Measurements from ENCODE around the gene CTNNA3. TPM values are rescaled to one million over a fixed set of nuclear protein-coding genes. Genes with fewer than 3 reads are reported as not detected.

The CTNNA3 gene
- polyA plus RNA-seq, 1 experiment = 0.26 TPM

GRCh38 chr10:65940105-65940504, 1755.9 kb downstream of the CTNNA3 start:
- Histone ChIP-seq H3K9me3 (ENCODE audit: control insufficient read depth, insufficient read depth, low read length) (no peaks in the 10 kb centered on the region), H3K27ac (ENCODE audit: low read depth, low read length) (no peak overlapping the region), H3K4me3 (ENCODE audit: low read depth, low read length) (no peak overlapping the region), H3K27me3 (ENCODE audit: control insufficient read depth, insufficient read depth, low read length) (no peaks in the 10 kb centered on the region)
- POLR2A ChIA-PET = no interaction called here
- CTCF ChIA-PET = no interaction called here
- TF ChIP-seq, protein P1, sequence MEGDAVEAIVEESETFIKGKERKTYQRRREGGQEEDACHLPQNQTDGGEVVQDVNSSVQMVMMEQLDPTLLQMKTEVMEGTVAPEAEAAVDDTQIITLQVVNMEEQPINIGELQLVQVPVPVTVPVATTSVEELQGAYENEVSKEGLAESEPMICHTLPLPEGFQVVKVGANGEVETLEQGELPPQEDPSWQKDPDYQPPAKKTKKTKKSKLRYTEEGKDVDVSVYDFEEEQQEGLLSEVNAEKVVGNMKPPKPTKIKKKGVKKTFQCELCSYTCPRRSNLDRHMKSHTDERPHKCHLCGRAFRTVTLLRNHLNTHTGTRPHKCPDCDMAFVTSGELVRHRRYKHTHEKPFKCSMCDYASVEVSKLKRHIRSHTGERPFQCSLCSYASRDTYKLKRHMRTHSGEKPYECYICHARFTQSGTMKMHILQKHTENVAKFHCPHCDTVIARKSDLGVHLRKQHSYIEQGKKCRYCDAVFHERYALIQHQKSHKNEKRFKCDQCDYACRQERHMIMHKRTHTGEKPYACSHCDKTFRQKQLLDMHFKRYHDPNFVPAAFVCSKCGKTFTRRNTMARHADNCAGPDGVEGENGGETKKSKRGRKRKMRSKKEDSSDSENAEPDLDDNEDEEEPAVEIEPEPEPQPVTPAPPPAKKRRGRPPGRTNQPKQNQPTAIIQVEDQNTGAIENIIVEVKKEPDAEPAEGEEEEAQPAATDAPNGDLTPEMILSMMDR (IDR thresholded peaks at IDR 0.05; ENCODE audit: low read depth, low read length) = no peak
- no peak for DNase-seq (ENCODE audit: low read depth, low spot score)

DNA sequence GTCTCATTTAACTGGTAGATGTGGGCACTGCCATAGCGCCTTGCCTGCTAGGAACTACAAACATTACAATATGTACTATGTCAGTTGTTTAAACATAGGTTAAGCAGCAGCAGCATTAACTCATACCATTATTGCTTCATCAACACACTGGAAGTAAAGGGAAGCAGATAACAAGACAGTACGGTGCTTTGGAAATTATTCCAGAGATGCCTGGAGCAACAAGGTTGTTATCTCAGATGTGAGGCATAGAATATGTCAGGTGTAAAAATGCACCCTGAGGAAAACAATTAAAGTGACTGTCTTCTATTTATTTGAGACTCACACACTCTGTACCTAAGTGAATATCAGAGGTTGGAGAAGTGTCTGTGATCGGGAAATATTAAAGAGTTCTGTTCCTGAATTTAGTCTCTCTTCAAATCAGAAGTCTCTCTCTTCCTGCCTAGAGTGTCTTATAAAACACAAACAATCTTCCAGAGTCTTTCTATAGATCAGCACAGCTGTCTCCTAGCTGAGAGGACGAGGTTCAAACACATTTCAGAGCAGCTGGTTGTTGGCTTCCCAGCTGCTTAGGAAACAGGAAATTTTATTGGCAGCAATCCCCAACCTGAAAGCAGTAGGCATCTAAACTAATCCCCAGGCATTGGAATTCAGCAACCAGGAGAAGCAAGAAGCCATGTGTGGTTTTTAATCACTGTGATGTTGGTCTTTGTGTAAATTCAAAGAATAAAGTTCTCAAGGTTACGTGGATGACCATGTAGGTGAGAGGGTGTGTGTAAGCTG, 1764.5 kb downstream of the CTNNA3 start:
- TF ChIP-seq, protein P1 (IDR thresholded peaks at IDR 0.05; ENCODE audit: low read depth, low read length) = no peak
- POLR2A ChIA-PET = no interaction called here
- Histone ChIP-seq H3K9me3 (ENCODE audit: control insufficient read depth, insufficient read depth, low read length) (no peaks in the 10 kb centered on the region), H3K4me3 (ENCODE audit: low read depth, low read length) (no peak overlapping the region), H3K27ac (ENCODE audit: low read depth, low read length) (no peak overlapping the region), H3K27me3 (ENCODE audit: control insufficient read depth, insufficient read depth, low read length) (no peaks in the 10 kb centered on the region)
- no peak for DNase-seq (ENCODE audit: low read depth, low spot score)
- CTCF ChIA-PET = no interaction called here

DNA sequence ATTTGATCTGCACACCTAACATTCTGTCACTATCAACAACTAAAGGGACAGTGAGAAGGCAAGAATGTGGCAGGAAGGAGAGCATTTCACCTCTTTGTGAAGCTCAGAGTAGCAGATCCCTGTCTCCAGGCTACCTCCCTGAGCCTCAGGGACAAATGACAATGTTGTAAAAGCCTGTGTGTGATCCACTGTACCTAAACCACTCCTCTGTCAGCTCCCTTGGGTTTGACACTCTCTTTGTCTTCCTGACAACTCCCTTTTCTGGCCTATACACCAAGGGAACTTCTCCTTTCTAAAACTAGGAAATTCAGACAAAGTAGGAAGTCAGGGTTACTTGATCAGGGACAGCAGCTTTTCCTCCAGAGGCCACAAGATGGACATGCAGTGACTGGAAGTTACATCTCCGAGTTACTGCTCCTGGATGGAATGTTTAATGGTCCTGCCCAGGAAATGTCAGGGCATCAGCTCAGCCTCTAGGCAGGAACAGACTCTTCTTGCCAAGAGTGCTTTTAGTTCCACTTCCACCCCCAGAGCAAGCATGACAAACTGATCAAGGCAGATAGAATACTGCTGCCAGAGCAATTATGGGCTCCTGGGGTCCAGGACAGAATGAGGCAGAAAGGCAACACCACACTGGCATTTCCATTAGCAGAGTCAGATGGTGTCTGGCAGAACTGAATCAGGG, 1784.7 kb downstream of the CTNNA3 start:
- DNase-seq (ENCODE audit: low read depth, low spot score) = no peak
- Histone ChIP-seq H3K4me3 (ENCODE audit: low read depth, low read length) (no peak overlapping the region), H3K9me3 (ENCODE audit: control insufficient read depth, insufficient read depth, low read length) (no peaks in the 10 kb centered on the region), H3K27ac (ENCODE audit: low read depth, low read length) (no peak overlapping the region), H3K27me3 (ENCODE audit: control insufficient read depth, insufficient read depth, low read length) (no peaks in the 10 kb centered on the region)
- TF ChIP-seq, protein P1 (IDR thresholded peaks at IDR 0.05; ENCODE audit: low read depth, low read length) = no peak
- ChIA-PET POLR2A (no interaction called here), CTCF (no interaction called here)

DNA sequence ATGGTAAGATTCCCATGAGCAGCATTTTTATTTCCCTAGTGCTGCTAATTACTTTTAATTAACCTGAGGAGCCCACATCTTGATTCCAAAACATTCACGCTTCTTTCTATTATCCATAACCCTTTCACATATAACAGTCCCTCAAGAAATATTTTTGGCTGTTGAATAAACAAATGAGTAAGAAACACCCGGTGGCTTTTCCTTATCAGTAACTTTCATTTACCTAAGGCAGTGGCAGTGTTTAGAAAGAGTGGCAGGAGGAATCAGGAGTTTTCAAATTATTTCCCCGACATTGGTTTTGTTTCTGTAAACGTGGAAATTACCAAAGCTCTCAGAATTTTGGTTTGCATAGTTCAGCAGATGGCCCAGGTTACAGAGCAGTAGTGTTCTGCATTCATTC, 1785.8 kb downstream of the CTNNA3 start:
- CTCF ChIA-PET = no interaction called here
- TF ChIP-seq, protein P1 (IDR thresholded peaks at IDR 0.05; ENCODE audit: low read depth, low read length) = no peak
- DNase-seq (ENCODE audit: low read depth, low spot score) = no peak
- Histone ChIP-seq H3K9me3 (ENCODE audit: control insufficient read depth, insufficient read depth, low read length) (no peaks in the 10 kb centered on the region), H3K4me3 (ENCODE audit: low read depth, low read length) (no peak overlapping the region), H3K27ac (ENCODE audit: low read depth, low read length) (no peak overlapping the region), H3K27me3 (ENCODE audit: control insufficient read depth, insufficient read depth, low read length) (no peaks in the 10 kb centered on the region)
- POLR2A ChIA-PET = no interaction called here

DNA sequence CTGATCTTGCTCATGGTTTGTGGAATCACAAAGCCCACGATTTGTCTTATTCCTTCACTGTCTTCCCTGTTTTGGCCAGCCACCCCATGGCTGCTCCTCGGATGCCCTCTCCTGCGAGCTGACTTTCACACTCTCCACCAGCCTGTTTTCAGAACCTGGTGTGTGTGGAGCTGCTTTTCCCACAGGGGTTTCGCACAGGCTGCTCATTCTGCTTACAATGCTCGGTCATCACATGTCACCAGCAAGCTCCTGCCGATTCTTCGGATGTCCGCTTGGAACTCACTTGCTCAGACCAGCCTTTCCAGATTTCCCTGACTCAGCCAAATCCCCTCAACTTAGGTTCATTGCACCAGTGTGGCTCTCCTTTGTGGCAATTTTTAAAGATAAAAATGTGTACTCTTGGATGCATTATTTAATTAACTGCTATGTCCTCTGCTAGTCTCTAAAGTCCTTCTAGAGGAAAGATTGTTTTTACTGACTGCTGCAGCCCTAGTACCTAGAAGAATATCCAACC, 1788.7 kb downstream of the CTNNA3 start:
- ChIA-PET POLR2A (no interaction called here), CTCF (no interaction called here)
- TF ChIP-seq, protein P1 (IDR thresholded peaks at IDR 0.05; ENCODE audit: low read depth, low read length) = no peak

More for the DNA sequence above, 1788.7 kb downstream of the CTNNA3 start:
- Histone ChIP-seq H3K4me3 (ENCODE audit: low read depth, low read length) (no peak overlapping the region), H3K27ac (ENCODE audit: low read depth, low read length) (no peak overlapping the region), H3K9me3 (ENCODE audit: control insufficient read depth, insufficient read depth, low read length) (no peaks in the 10 kb centered on the region), H3K27me3 (ENCODE audit: control insufficient read depth, insufficient read depth, low read length) (no peaks in the 10 kb centered on the region)
- no peak for DNase-seq (ENCODE audit: low read depth, low spot score)
